Activated CD8-positive, alpha-beta memory T cell treated with anti-CD3 and anti-CD28 coated beads for 48 hours (primary cell): ENCODE measurements around the gene KIF27.
"Not testable (repeated sequence)": the region's sequence is repeated elsewhere in the genome, so short reads cannot be mapped to it uniquely, and the experiment has no call there.

Source experiments
- DNase-seq, 3 experiments: peaks; one replicate each; pipeline ENCODE4 v3.0.0-alpha.2; 2020; ENCODE audit warnings: low read depth in 2 of 3, low spot score in 2 of 3

The KIF27 gene

GRCh38 chr9:83920927-83921707 lies at the start of gene KIF27:
TSS of gene KIF27 (minus strand) at chr9:83921432. CDS start at chr9:83915591, 5,841 bp downstream.
- DNase-seq, result peak; percentile 92 to 97 (median 96)

- no peak for DNase-seq
Measured at GRCh38 chr9:83969602-83970001, 48.4 kb upstream of the KIF27 start.

GRCh38 chr9:83967073-83967472 lies 45.8 kb upstream of the KIF27 start:
- no peak for DNase-seq

GRCh38 chr9:83966209-83966582 lies 45.0 kb upstream of the KIF27 start:
- peak in 1 of 3 experiments; percentile 15 for DNase-seq

- DNase-seq, result no peak
Measured at GRCh38 chr9:83965350-83966208, 44.3 kb upstream of the KIF27 start.

- no peak for DNase-seq
Measured at GRCh38 chr9:83964973-83965349, 43.7 kb upstream of the KIF27 start.

GRCh38 chr9:83962165-83962564 lies 40.9 kb upstream of the KIF27 start:
- DNase-seq, result no peak

GRCh38 chr9:83960991-83961390 lies 39.8 kb upstream of the KIF27 start:
- no peak for DNase-seq

- DNase-seq, result no peak
Measured at GRCh38 chr9:83959061-83959460, 37.8 kb upstream of the KIF27 start.

- no peak for DNase-seq
Measured at GRCh38 chr9:83957248-83957513, 35.9 kb upstream of the KIF27 start.

GRCh38 chr9:83956436-83957247 lies 35.4 kb upstream of the KIF27 start:
- peak; percentile 29 to 51 (median 48) for DNase-seq

- peak in 2 of 3 experiments; percentile 20 to 29 for DNase-seq
Measured at GRCh38 chr9:83956086-83956435, 34.8 kb upstream of the KIF27 start.

GRCh38 chr9:83948096-83948495 lies 26.9 kb upstream of the KIF27 start:
- DNase-seq, result not testable (repeated sequence)

- DNase-seq, result no peak
Measured at GRCh38 chr9:83940590-83941303, 19.5 kb upstream of the KIF27 start.

GRCh38 chr9:83937861-83938455 lies 16.7 kb upstream of the KIF27 start:
- DNase-seq, result no peak

- DNase-seq, result no peak
Measured at GRCh38 chr9:83936523-83936922, 15.3 kb upstream of the KIF27 start.

- DNase-seq, result no peak
Measured at GRCh38 chr9:83935276-83935935, 14.2 kb upstream of the KIF27 start.

GRCh38 chr9:83934569-83935275 lies 13.5 kb upstream of the KIF27 start:
- DNase-seq, result no peak

GRCh38 chr9:83933790-83934189 lies 12.6 kb upstream of the KIF27 start:
- no peak for DNase-seq

GRCh38 chr9:83932851-83933250 lies 11.6 kb upstream of the KIF27 start:
- DNase-seq, result no peak
